CD14-positive monocyte (primary cell): ENCODE measurements around the gene MISP. TPM values are rescaled to one million over a fixed set of nuclear protein-coding genes. Genes with fewer than 3 reads are reported as not detected.
A peak's percentile ranks its signal among the peaks of the same experiment; 100 is the strongest.

Experiments used
- DNase-seq, 3 donors: peaks; one replicate each; pipeline ENCODE4 v3.0.0-alpha.2; 2011 to 2022
- H2AFZ ChIP-seq: 2 replicates; pipeline ENCODE4 v1.6.0; 2012; ENCODE audit warnings: mild to moderate bottlenecking, low read depth, low read length, inconsistent platforms; ENCODE audit not compliant: insufficient read depth, poor library complexity, severe bottlenecking
- H3K27ac ChIP-seq, 2 donors: 1 replicate in 1 of 2; 2 replicates in 1 of 2; pipeline ENCODE4 v1.5.1; 2012 to 2013; ENCODE audit warnings: low read length in 2 of 2, control low read depth in 1 of 2, inconsistent platforms in 1 of 2, low read depth in 1 of 2, mild to moderate bottlenecking in 1 of 2
- H3K27me3 ChIP-seq, 2 donors: one replicate each; pipeline versions ENCODE4 v1.6.0 to v1.6.1; 2011 to 2013; ENCODE audit warnings: low read length in 2 of 2; ENCODE audit not compliant: control insufficient read depth in 2 of 2, insufficient read depth in 2 of 2
- H3K36me3 ChIP-seq, 2 donors: replicated peaks in 1 of 2; 1 replicate in 1 of 2; 2 replicates in 1 of 2; pipeline versions ENCODE4 v1.5.1 to v1.6.1; 2012 to 2013; ENCODE audit warnings: low read length in 2 of 2, control low read depth in 1 of 2, inconsistent platforms in 1 of 2, mild to moderate bottlenecking in 1 of 2; ENCODE audit not compliant: insufficient read depth in 2 of 2, control insufficient read depth in 1 of 2
- H3K4me1 ChIP-seq, 2 donors: 1 replicate in 1 of 2; 2 replicates in 1 of 2; pipeline versions ENCODE4 v1.5.1 to v1.6.1; 2012 to 2013; ENCODE audit warnings: low read length in 2 of 2, control low read depth in 1 of 2, inconsistent platforms in 1 of 2, mild to moderate bottlenecking in 1 of 2, moderate library complexity in 1 of 2; ENCODE audit not compliant: insufficient read depth in 2 of 2, control insufficient read depth in 1 of 2
- H3K4me2 ChIP-seq: replicated peaks from 2 replicates; pipeline ENCODE3; 2012; ENCODE audit warnings: low read length, moderate library complexity, mild to moderate bottlenecking; ENCODE audit not compliant: poor library complexity, severe bottlenecking; ENCODE audit errors: extremely low read depth
- H3K4me3 ChIP-seq, 3 experiments: fragments of 200-600 bp in 1 of 3; sonication (generic) in 1 of 3; replicated peaks in 1 of 3; 1 replicate in 2 of 3; 2 replicates in 1 of 3; pipeline ENCODE4 v1.5.1; 2011 to 2013; ENCODE audit warnings: low read length in 3 of 3, mild to moderate bottlenecking in 3 of 3, control low read depth in 2 of 3, low read depth in 2 of 3, inconsistent platforms in 1 of 3, moderate library complexity in 1 of 3
- H3K79me2 ChIP-seq: 2 replicates; pipeline ENCODE4 v1.6.0; 2012; ENCODE audit warnings: mild to moderate bottlenecking, control low read depth, inconsistent platforms, low read length, moderate library complexity; ENCODE audit not compliant: insufficient read depth
- H3K9ac ChIP-seq: 2 replicates; pipeline ENCODE4 v1.6.0; 2017; ENCODE audit warnings: low read length, mild to moderate bottlenecking; ENCODE audit not compliant: insufficient read depth, poor library complexity, severe bottlenecking
- H3K9me3 ChIP-seq, 2 donors: replicated peaks in 1 of 2; 1 replicate in 1 of 2; 2 replicates in 1 of 2; pipeline versions ENCODE4 v1.5.1 to v1.6.1; 2012 to 2013; ENCODE audit warnings: low read length in 2 of 2, control low read depth in 1 of 2; ENCODE audit not compliant: control insufficient read depth in 1 of 2, insufficient read depth in 1 of 2
- H4K20me1 ChIP-seq: 2 replicates; pipeline ENCODE4 v1.6.0; 2012; ENCODE audit warnings: mild to moderate bottlenecking, low read length, control low read depth, moderate library complexity; ENCODE audit not compliant: insufficient read depth
- H3K27ac Mint-ChIP-seq, 7 donors: one replicate each; pipeline ENCODE4 v1.8.0; 2020; ENCODE audit warnings: mild to moderate bottlenecking in 7 of 7, mixed read lengths in 7 of 7, moderate library complexity in 6 of 7, inconsistent platforms in 2 of 7
- H3K27me3 Mint-ChIP-seq, 3 donors: one replicate each; pipeline ENCODE4 v1.8.0; 2021 to 2022; ENCODE audit warnings: low read depth in 3 of 3, mild to moderate bottlenecking in 3 of 3, mixed read lengths in 3 of 3, moderate library complexity in 3 of 3, inconsistent platforms in 1 of 3
- H3K36me3 Mint-ChIP-seq, 2 donors: one replicate each; pipeline ENCODE4 v1.8.0; 2020; ENCODE audit warnings: mixed read lengths in 2 of 2, inconsistent platforms in 1 of 2, mild to moderate bottlenecking in 1 of 2
- H3K4me1 Mint-ChIP-seq: one replicate; pipeline ENCODE4 v1.8.0; 2020; ENCODE audit warnings: mild to moderate bottlenecking, mixed read lengths
- H3K4me3 Mint-ChIP-seq, 2 donors: one replicate each; pipeline ENCODE4 v1.8.0; 2020; ENCODE audit warnings: mild to moderate bottlenecking in 2 of 2, mixed read lengths in 2 of 2, moderate library complexity in 1 of 2
- H3K9me3 Mint-ChIP-seq, 7 donors: one replicate each; pipeline ENCODE4 v1.8.0; 2020 to 2022; ENCODE audit warnings: mixed read lengths in 7 of 7, mild to moderate bottlenecking in 6 of 7, moderate library complexity in 6 of 7, inconsistent platforms in 2 of 7
- WGBS: methylation state at CpG from one replicate; pipeline ENCODE4 v1.1.5; 2013; ENCODE audit warnings: missing lambda C conversion rate; ENCODE audit not compliant: insufficient coverage; 5-methylcytosine and 5-hydroxymethylcytosine counted together
- intact Hi-C, 2 donors: fragments of 100-400 bp; cut with micrococcal nuclease; formaldehyde crosslinking; loops; one replicate each; pipeline versions ENCODE4 v1.15.0 to v1.15.1; 2023
- polyA plus RNA-seq, 3 donors: library from polyadenylated mRNA; depleted of rRNA in 1 of 3; unstranded in 2 of 3; stranded (reverse) in 1 of 3; fragments of 300-500 nt in 2 of 3; fragments of >200 nt in 1 of 3; fragmentation: Illumina TruSeq in 2 of 3; gene quantifications; 1 replicate in 2 of 3; 2 replicates in 1 of 3; pipeline ENCODE4 v1.2.3, GENCODE V29; 2012 to 2021
- TF ChIP-seq, protein P1 (sequence below): fragments of 200-600 bp; IDR thresholded peaks from one replicate; pipeline ENCODE4 v1.8.0; 2022; ENCODE audit warnings: antibody characterized with exemption, mild to moderate bottlenecking

MISP gene
- polyA plus RNA-seq, 3 donors = not detected

GRCh38 chr19:718991-719512 lies 31.9 kb upstream of the MISP start:
- peaks cover 20 to 46% (median 34%) of the 10 kb centered on the region in 3 donors for H3K27me3 Mint-ChIP-seq
- peak overlapping the region in 1 of 2 donors; percentile 59 for H3K4me3 Mint-ChIP-seq
- H3K27ac Mint-ChIP-seq = no peak overlapping the region
- DNase-seq = no peak
- Histone ChIP-seq H3K9ac (no peak overlapping the region), H2AFZ (no peak overlapping the region), H3K4me1 (peaks cover 10 to 17% of the 10 kb centered on the region in 2 donors), H3K79me2 (no peaks in the 10 kb centered on the region), H3K4me2 (peak overlapping the region; percentile 39), H3K27ac (no peak overlapping the region), H3K27me3 (peaks cover 7 to 22% of the 10 kb centered on the region in 2 donors), H3K9me3 (peaks cover 5 to 8% of the 10 kb centered on the region in 2 donors), H3K4me3 (peak overlapping the region in 1 of 3 experiments; percentile 34), H3K36me3 (no peaks in the 10 kb centered on the region), H4K20me1 (no peaks in the 10 kb centered on the region)
- peaks cover 8 to 23% (median 11%) of the 10 kb centered on the region in 7 donors for H3K9me3 Mint-ChIP-seq
- intact Hi-C loops = no loop called here
- 45% methylated on average over 46 of the region's 54 CpGs for WGBS
- TF ChIP-seq, protein P1, sequence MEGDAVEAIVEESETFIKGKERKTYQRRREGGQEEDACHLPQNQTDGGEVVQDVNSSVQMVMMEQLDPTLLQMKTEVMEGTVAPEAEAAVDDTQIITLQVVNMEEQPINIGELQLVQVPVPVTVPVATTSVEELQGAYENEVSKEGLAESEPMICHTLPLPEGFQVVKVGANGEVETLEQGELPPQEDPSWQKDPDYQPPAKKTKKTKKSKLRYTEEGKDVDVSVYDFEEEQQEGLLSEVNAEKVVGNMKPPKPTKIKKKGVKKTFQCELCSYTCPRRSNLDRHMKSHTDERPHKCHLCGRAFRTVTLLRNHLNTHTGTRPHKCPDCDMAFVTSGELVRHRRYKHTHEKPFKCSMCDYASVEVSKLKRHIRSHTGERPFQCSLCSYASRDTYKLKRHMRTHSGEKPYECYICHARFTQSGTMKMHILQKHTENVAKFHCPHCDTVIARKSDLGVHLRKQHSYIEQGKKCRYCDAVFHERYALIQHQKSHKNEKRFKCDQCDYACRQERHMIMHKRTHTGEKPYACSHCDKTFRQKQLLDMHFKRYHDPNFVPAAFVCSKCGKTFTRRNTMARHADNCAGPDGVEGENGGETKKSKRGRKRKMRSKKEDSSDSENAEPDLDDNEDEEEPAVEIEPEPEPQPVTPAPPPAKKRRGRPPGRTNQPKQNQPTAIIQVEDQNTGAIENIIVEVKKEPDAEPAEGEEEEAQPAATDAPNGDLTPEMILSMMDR = no peak
- H3K4me1 Mint-ChIP-seq = peaks cover 6% of the 10 kb centered on the region
- H3K36me3 Mint-ChIP-seq = peaks cover 2 to 6% of the 10 kb centered on the region in 2 donors

- intact Hi-C loops = no loop called here
- TF ChIP-seq, protein P1 = no peak
- Mint-ChIP-seq H3K27ac (no peak overlapping the region), H3K4me3 (peak overlapping the region in 1 of 2 donors; percentile 53), H3K9me3 (peaks cover 8 to 22% (median 11%) of the 10 kb centered on the region in 7 donors), H3K27me3 (peaks cover 20 to 46% (median 34%) of the 10 kb centered on the region in 3 donors), H3K36me3 (peaks cover 2 to 6% of the 10 kb centered on the region in 2 donors), H3K4me1 (peaks cover 6% of the 10 kb centered on the region)
- H4K20me1 ChIP-seq = no peaks in the 10 kb centered on the region
- peaks cover 5 to 8% of the 10 kb centered on the region in 2 donors for H3K9me3 ChIP-seq
- no peak for DNase-seq
- H3K9ac ChIP-seq = no peak overlapping the region
- H2AFZ ChIP-seq = no peak overlapping the region
- 33% methylated on average over 38 of the region's 79 CpGs for WGBS
- H3K36me3 ChIP-seq = no peaks in the 10 kb centered on the region
- H3K4me3 ChIP-seq = peak overlapping the region in 1 of 3 experiments; percentile 34
- H3K27ac ChIP-seq = no peak overlapping the region
- peaks cover 7 to 22% of the 10 kb centered on the region in 2 donors for H3K27me3 ChIP-seq
- peak overlapping the region; percentile 39 for H3K4me2 ChIP-seq
- H3K4me1 ChIP-seq = peaks cover 10 to 17% of the 10 kb centered on the region in 2 donors
- H3K79me2 ChIP-seq = no peaks in the 10 kb centered on the region
Observed at GRCh38 chr19:719636-720344, 31.1 kb upstream of the MISP start.
